Lung (tissue), 12 donors: ENCODE results near the gene FFAR1. TPM values are rescaled to one million over a fixed set of nuclear protein-coding genes. Genes with fewer than 3 reads are reported as not detected.

ENCODE experiments used
- ATAC-seq: fragments of 200-7000 bp; cut with Tn5 transposase; one replicate; pipeline ENCODE4 v1.9.1; 2020; ENCODE audit warnings: moderate number of reproducible peaks; ENCODE audit not compliant: insufficient read depth, low FRiP score
- DNase-seq, 3 donors: peaks; one replicate each; pipeline ENCODE4 v3.0.0-alpha.2; 2013 to 2017
- H3K27ac ChIP-seq, 2 donors: one replicate each; pipeline ENCODE4 v1.5.1; 2013; ENCODE audit warnings: mild to moderate bottlenecking in 2 of 2, moderate library complexity in 2 of 2, control low read depth in 1 of 2, inconsistent platforms in 1 of 2, low read depth in 1 of 2, low read length in 1 of 2
- H3K27me3 ChIP-seq, 3 donors: one replicate each; pipeline ENCODE4 v1.5.1; 2013; ENCODE audit warnings: low read length in 2 of 3; ENCODE audit not compliant: control insufficient read depth in 3 of 3, insufficient read depth in 3 of 3
- H3K36me3 ChIP-seq, 4 donors: one replicate each; pipeline ENCODE4 v1.5.1; 2013; ENCODE audit warnings: low read length in 4 of 4, mild to moderate bottlenecking in 1 of 4, moderate library complexity in 1 of 4; ENCODE audit not compliant: control insufficient read depth in 4 of 4, insufficient read depth in 4 of 4
- H3K4me1 ChIP-seq, 5 donors: one replicate each; pipeline ENCODE4 v1.5.1; 2013; ENCODE audit warnings: low read length in 5 of 5, mild to moderate bottlenecking in 2 of 5, moderate library complexity in 1 of 5; ENCODE audit not compliant: control insufficient read depth in 5 of 5, insufficient read depth in 5 of 5
- H3K4me3 ChIP-seq: one replicate; pipeline ENCODE4 v1.5.1; 2013; ENCODE audit warnings: mild to moderate bottlenecking, control low read depth, moderate library complexity
- H3K9ac ChIP-seq, 2 donors: one replicate each; pipeline ENCODE4 v1.5.1; 2013; ENCODE audit warnings: low read length in 2 of 2, control low read depth in 1 of 2; ENCODE audit not compliant: insufficient read depth in 1 of 2
- H3K9me3 ChIP-seq, 4 donors: one replicate each; pipeline ENCODE4 v1.5.1; 2013; ENCODE audit warnings: low read length in 3 of 4, mild to moderate bottlenecking in 1 of 4, moderate library complexity in 1 of 4; ENCODE audit not compliant: control insufficient read depth in 4 of 4, insufficient read depth in 3 of 4
- CTCF ChIP-seq: IDR thresholded peaks from 2 replicates; pipeline ENCODE4 v1.5.1; 2012; ENCODE audit warnings: mild to moderate bottlenecking; ENCODE audit errors: control extremely low read depth, extremely low read depth
- WGBS, 2 donors: extraction: QIAGEN DNeasy Blood & Tissue Kit; methylation state at CpG; one replicate each; pipeline ENCODE4 v1.1.7; 2013; 5-methylcytosine and 5-hydroxymethylcytosine counted together
- polyA plus RNA-seq, 2 donors: library from polyadenylated mRNA; stranded (reverse); fragments of 200-250 nt; gene quantifications; one replicate each; pipeline ENCODE4 v1.2.1, GENCODE V29; 2013
- total RNA-seq, 2 donors: library from RNA; depleted of rRNA in 1 of 2; stranded (reverse); fragments of >200 nt in 1 of 2; gene quantifications; one replicate each; pipeline ENCODE4 v1.2.1, GENCODE V29; 2014 to 2021
- donor health status: control.
- donor health status: control.
- donor health status: Bipolar disorder and iron deficiency.
- donor health status: healthy.
- donor health status: DM: yes; HTN: yes; CAD: no.

The FFAR1 gene
- total and polyA plus RNA-seq, 4 donors, result 0.06 to 1.1 (median 0.43) TPM

GRCh38 chr19:35380450-35381124 is 32.9 kb downstream of the FFAR1 start:
- Histone ChIP-seq H3K36me3 (no peaks in the 10 kb centered on the region), H3K4me1 (peaks cover 0 to 3% (median 0%) of the 10 kb centered on the region in 5 donors), H3K27me3 (no peaks in the 10 kb centered on the region), H3K9me3 (no peaks in the 10 kb centered on the region), H3K27ac (no peak overlapping the region), H3K4me3 (no peak overlapping the region), H3K9ac (no peak overlapping the region)
- ATAC-seq, result no peak
- DNase-seq, result no peak
- 59 to 65% methylated on average over 9 of the region's 9 CpGs for WGBS, 2 donors
- TF ChIP-seq CTCF, result no peak

GRCh38 chr19:35381318-35381717 is 33.6 kb downstream of the FFAR1 start:
- Histone ChIP-seq H3K4me3 (no peak overlapping the region), H3K27me3 (no peaks in the 10 kb centered on the region), H3K9me3 (no peaks in the 10 kb centered on the region), H3K9ac (no peak overlapping the region), H3K36me3 (no peaks in the 10 kb centered on the region), H3K4me1 (no peaks in the 10 kb centered on the region), H3K27ac (no peak overlapping the region)
- ATAC-seq (no peak), DNase-seq (no peak)
- TF ChIP-seq CTCF, result no peak
- 46 to 81% methylated on average over 3 of the region's 3 CpGs for WGBS, 2 donors

GRCh38 chr19:35381926-35382325 is 34.2 kb downstream of the FFAR1 start:
- H3K4me3 ChIP-seq, result no peak overlapping the region
- H3K27me3 ChIP-seq, result no peaks in the 10 kb centered on the region
- H3K27ac ChIP-seq, result no peak overlapping the region
- ATAC-seq (no peak), DNase-seq (no peak)
- H3K9me3 ChIP-seq, result no peaks in the 10 kb centered on the region
- 91 to 97% methylated on average over 6 of the region's 6 CpGs for WGBS, 2 donors
- H3K9ac ChIP-seq, result no peak overlapping the region
- H3K36me3 ChIP-seq, result no peaks in the 10 kb centered on the region
- no peak for TF ChIP-seq CTCF
- no peaks in the 10 kb centered on the region for H3K4me1 ChIP-seq

GRCh38 chr19:35383536-35383935 is 35.8 kb downstream of the FFAR1 start:
- H3K4me1 ChIP-seq, result no peaks in the 10 kb centered on the region
- H3K27me3 ChIP-seq, result no peaks in the 10 kb centered on the region
- DNase-seq (no peak), ATAC-seq (no peak)
- no peak for TF ChIP-seq CTCF
- H3K36me3 ChIP-seq, result no peaks in the 10 kb centered on the region
- WGBS, 2 donors, result 94 to 95% methylated on average over 2 of the region's 2 CpGs
- H3K9me3 ChIP-seq, result no peaks in the 10 kb centered on the region
- H3K4me3 ChIP-seq, result no peak overlapping the region
- H3K9ac ChIP-seq, result no peak overlapping the region
- no peak overlapping the region for H3K27ac ChIP-seq
